AG04449 (cell line): ENCODE measurements around the gene PIK3CD.
"Not testable (repeated sequence)": the region's sequence is repeated elsewhere in the genome, so short reads cannot be mapped to it uniquely, and the experiment has no call there.

Experiments
- CTCF ChIA-PET: fragments of 350-600 bp; formaldehyde crosslinking; extraction: SDS; loops from one replicate; lab custom pipeline; 2021; ENCODE audit warnings: antibody characterized with exemption; lab: Yijun Ruan, JAX
- POLR2A ChIA-PET: fragments of 400-600, 350-600 bp; formaldehyde crosslinking; extraction: SDS; loops from one replicate; lab custom pipeline; 2020; ENCODE audit warnings: antibody characterized with exemption, inconsistent platforms; lab: Yijun Ruan, JAX
- DNase-seq: peaks from one replicate; pipeline ENCODE4 v3.0.0-alpha.2; 2010; ENCODE audit warnings: low read depth, low spot score
- H3K4me3 ChIP-seq: 2 replicates; pipeline ENCODE4 v1.5.1; 2011; ENCODE audit warnings: low read depth, mild to moderate bottlenecking, control low read depth, low read length
- TF ChIP-seq, protein P1 (sequence below): IDR thresholded peaks from one replicate; pipeline ENCODE4 v1.5.1; 2011; ENCODE audit warnings: mild to moderate bottlenecking, moderate library complexity, low read length, control low read depth, inconsistent platforms; ENCODE audit not compliant: insufficient read depth; ENCODE audit errors: missing control alignments

Gene PIK3CD

DNA sequence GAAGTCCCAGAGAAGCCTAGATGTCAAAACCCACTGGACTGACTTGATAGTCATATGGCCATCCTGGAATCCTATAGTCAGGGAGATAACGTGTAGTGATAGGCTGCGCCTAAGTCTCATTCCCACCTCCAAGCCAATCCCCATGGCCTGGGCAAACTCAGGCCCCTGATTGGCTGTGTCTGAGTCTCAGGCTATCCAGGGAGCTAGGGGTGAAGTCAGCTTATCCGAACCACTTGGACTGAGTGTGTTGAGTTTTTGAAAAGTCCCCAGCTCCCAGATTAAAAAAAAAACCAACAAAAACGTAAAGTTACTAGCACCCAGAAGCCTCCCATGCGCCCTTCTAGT is 51.6 kb downstream of the PIK3CD start:
- DNase-seq = no peak
- POLR2A ChIA-PET = no interaction called here
- TF ChIP-seq, protein P1, sequence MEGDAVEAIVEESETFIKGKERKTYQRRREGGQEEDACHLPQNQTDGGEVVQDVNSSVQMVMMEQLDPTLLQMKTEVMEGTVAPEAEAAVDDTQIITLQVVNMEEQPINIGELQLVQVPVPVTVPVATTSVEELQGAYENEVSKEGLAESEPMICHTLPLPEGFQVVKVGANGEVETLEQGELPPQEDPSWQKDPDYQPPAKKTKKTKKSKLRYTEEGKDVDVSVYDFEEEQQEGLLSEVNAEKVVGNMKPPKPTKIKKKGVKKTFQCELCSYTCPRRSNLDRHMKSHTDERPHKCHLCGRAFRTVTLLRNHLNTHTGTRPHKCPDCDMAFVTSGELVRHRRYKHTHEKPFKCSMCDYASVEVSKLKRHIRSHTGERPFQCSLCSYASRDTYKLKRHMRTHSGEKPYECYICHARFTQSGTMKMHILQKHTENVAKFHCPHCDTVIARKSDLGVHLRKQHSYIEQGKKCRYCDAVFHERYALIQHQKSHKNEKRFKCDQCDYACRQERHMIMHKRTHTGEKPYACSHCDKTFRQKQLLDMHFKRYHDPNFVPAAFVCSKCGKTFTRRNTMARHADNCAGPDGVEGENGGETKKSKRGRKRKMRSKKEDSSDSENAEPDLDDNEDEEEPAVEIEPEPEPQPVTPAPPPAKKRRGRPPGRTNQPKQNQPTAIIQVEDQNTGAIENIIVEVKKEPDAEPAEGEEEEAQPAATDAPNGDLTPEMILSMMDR = no peak
- no peak overlapping the region for H3K4me3 ChIP-seq
- CTCF ChIA-PET = interaction anchor here (0.8 to 4.0 kb wide), 14 partner anchors 9 to 167 kb away, joined by 3 to 28 read pairs (median 8); no protein-coding TSS in a partner anchor

DNA sequence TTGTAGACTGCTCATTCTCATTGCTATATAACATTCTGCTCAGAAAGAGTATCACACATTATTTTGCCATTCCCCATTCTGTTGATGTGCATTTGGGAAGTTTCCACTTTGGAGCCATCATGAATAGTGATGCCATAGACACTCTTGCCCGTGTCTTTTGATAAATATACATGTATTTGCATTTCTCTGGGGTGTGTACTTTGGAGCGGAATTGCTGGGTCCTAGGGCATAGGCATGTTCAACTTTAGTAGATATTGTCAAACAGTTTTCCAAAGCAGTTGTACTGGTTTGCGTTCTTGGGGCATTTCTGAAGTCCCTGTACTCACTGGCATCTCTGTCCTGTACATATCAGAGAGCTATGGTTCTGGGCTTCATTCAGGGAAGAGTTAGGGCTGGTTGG is 52.1 kb downstream of the PIK3CD start:
- no peak for DNase-seq
- POLR2A ChIA-PET = no interaction called here
- CTCF ChIA-PET = interaction anchor here (0.7 to 4.0 kb wide), 10 partner anchors 8 to 167 kb away, joined by 3 to 28 read pairs (median 10); no protein-coding TSS in a partner anchor

DNA sequence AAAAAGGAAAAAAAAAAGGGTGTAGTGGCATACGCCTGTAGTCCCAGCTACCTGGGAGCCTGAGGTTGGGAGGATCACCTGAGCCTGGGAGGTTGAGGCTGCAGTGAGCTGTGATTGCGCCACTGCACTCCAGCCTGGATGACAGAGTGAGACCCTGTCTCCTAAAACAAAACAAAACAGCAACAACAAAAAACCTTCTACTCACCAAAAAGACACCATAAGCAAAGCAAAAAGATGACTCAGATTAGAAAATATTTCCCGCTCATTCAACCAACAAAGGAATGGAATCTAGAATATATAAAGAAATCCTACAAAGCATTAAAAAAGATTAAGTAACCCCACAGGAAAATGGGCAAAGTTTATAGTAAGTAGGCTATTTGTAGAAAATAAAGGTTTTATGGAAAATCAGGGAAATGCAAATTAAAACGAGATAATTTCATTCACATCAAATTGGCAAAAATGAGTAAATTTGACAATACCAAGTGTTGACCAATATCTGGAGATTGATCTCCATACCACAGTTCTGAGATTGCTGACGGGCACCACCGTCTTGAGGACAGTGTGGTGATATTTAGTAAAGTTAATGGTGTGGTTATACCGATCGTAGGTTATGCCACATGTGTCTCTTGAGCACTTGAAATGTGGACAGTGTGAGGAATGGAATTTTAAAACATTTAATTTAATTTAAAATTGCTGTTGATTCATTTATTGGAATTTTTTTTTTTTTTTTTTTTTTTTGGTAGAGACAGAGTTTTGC is 54.0 kb downstream of the PIK3CD start:
- no peak overlapping the region for H3K4me3 ChIP-seq
- TF ChIP-seq, protein P1 = no peak
- no peak for DNase-seq
- POLR2A ChIA-PET = no interaction called here
- CTCF ChIA-PET = interaction anchor here (3.4 to 4.0 kb wide), 2 partner anchors 10 to 79 kb away, joined by 10 to 14 read pairs; no protein-coding TSS in a partner anchor

More for the DNA sequence above, 52.1 kb downstream of the PIK3CD start:
- TF ChIP-seq, protein P1 = no peak
- H3K4me3 ChIP-seq = no peak overlapping the region

DNA sequence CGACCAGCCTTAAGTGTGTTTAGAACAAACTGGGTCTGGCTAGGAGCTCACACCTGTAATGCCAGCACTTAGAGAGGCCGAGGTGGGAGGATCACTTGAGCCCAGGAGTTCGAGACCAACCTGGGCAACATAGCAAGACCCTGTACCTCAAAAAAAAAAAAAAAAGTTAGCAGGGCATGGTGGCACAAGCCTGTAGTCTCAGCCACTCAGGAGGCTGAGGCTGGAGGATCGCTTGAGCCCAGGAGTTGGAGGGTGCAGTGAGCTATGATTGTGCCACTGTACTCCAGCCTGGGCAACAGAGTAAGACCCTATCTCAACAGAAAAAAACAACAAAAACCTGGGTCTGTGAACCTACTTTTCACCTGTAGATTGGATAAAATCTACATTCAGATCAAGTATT is 54.6 kb downstream of the PIK3CD start:
- H3K4me3 ChIP-seq = no peak overlapping the region
- TF ChIP-seq, protein P1 = no peak
- ChIA-PET CTCF (no interaction called here), POLR2A (no interaction called here)
- DNase-seq = no peak

DNA sequence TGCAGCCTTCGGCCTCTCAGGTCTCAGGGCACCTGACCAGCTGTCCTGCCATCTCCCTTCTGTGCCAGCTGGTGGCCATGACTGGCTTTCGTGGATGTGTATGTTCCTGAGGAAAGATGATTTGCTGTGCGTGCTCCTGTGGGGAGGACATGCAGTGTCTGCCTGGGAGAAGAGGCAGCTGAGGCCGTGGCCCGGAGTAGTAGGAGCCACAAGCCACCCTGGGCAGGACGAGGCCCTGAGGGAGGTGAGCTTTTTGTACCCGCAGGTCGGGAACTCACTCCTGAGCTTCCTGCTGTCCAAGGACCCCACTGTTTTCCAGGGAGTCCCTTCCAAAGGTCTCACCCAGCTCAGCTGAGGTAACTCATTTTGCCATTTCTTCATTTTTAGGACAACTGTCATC is 58.5 kb downstream of the PIK3CD start:
- no peak overlapping the region for H3K4me3 ChIP-seq
- DNase-seq = no peak
- POLR2A ChIA-PET = no interaction called here
- CTCF ChIA-PET = interaction anchor here (0.6 to 3.2 kb wide), 5 partner anchors 10 to 165 kb away, joined by 3 to 13 read pairs (median 4); no protein-coding TSS in a partner anchor
- TF ChIP-seq, protein P1 = no peak

DNA sequence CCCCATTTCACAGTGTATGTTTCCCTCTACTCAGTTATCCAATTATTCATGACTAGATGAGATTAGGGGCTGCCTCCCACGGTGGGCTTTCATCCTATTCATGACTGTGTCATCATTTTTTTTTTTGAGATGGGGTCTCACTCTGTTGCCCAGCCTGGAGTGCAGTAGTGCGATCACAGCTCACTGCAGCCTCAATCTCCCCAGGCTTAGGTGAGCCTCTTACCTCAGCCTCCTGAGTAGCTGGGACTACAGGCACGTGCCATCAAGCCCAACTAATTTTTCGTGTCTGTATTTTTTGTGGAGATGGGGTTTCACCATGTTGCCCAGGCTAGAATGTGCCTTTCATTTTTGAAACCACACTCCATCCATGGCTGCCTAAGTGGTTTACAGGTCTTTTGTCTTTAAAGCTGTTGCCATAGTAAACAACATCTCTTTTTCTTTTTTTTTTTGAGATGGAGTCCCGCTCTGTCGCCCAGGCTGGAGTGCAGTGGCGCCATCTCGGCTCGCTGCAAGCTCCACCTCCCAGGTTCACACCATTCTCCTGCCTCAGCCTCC is 60.0 kb downstream of the PIK3CD start:
- no peak overlapping the region for H3K4me3 ChIP-seq
- POLR2A ChIA-PET = no interaction called here
- CTCF ChIA-PET = interaction anchor here (2.1 to 3.2 kb wide), 2 partner anchors 8 to 12 kb away, joined by 9 to 13 read pairs; no protein-coding TSS in a partner anchor
- TF ChIP-seq, protein P1 = no peak
- no peak for DNase-seq

DNA sequence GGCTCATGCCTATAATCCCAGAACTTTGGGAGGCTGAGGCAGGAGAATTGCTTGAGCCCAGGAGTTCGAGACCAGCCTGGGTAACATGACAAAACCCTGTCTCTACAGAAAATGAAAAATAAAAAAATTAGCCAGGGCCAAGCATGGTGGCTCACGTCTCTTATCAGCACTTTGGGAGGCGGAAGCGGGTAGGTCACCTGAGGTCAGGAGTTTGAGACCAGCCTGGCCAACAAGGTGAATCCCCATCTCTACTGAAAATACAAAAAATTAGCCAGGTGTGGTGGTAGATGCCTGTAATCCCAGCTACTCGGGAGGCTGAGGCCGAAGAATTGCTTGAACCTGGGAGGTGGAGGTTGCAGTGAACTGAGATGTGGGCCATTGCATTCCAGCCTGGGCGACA is 61.2 kb downstream of the PIK3CD start:
- H3K4me3 ChIP-seq, POLR2A ChIA-PET, DNase-seq: not testable (repeated sequence)
- CTCF ChIA-PET = interaction anchor here (1.1 to 2.1 kb wide), 2 partner anchors 9 kb away, joined by 3 to 9 read pairs; no protein-coding TSS in a partner anchor
